Gastroesophageal sphincter (tissue), 4 donors: ENCODE results near the gene KATNAL2. TPM values are rescaled to one million over a fixed set of nuclear protein-coding genes. Genes with fewer than 3 reads are reported as not detected.
"Not testable (repeated sequence)": the region's sequence is repeated elsewhere in the genome, so short reads cannot be mapped to it uniquely, and the experiment has no call there.

Experiments
- ATAC-seq: fragments of 150-250 bp; one replicate; pipeline ENCODE4 v1.9.1; 2016; ENCODE audit warnings: mild to moderate bottlenecking, moderate library complexity
- H3K27ac ChIP-seq, 4 donors: fragments of 200-600 bp; sonication (generic) in 3 of 4; 1 replicate in 3 of 4; 2 replicates in 1 of 4; pipeline ENCODE4 v1.5.1; 2016 to 2019
- H3K27me3 ChIP-seq: fragments of 200-600 bp; sonication (generic); one replicate; pipeline ENCODE4 v1.5.1; 2019
- H3K36me3 ChIP-seq, 2 donors: fragments of 200-600 bp; sonication (generic); one replicate each; pipeline ENCODE4 v1.5.1; 2019; ENCODE audit warnings: control low read depth in 1 of 2
- H3K4me1 ChIP-seq, 3 donors: fragments of 200-600 bp; sonication (generic); 1 replicate in 2 of 3; 2 replicates in 1 of 3; pipeline ENCODE4 v1.5.1; 2016 to 2019; ENCODE audit warnings: control low read depth in 2 of 3
- H3K4me3 ChIP-seq, 2 donors: fragments of 200-600 bp; sonication (generic); one replicate each; pipeline ENCODE4 v1.5.1; 2019; ENCODE audit warnings: mild to moderate bottlenecking in 1 of 2, moderate library complexity in 1 of 2
- H3K9me3 ChIP-seq, 3 donors: fragments of 200-600 bp; sonication (generic); one replicate each; pipeline ENCODE4 v1.5.1; 2017 to 2019; ENCODE audit warnings: control low read depth in 2 of 3
- EP300 ChIP-seq: sonication (generic); formaldehyde crosslinking; IDR thresholded peaks from one replicate; pipeline ENCODE4 v1.6.1; 2017; ENCODE audit warnings: antibody characterized with exemption, mild to moderate bottlenecking
- POLR2A ChIP-seq, 2 donors: fragments of 450-650 bp; IDR thresholded peaks; one replicate each; pipeline ENCODE4 v1.6.1; 2017; ENCODE audit warnings: antibody characterized with exemption in 2 of 2, mild to moderate bottlenecking in 2 of 2, moderate library complexity in 1 of 2
- POLR2AphosphoS5 ChIP-seq: sonication (generic); formaldehyde crosslinking; IDR thresholded peaks from one replicate; pipeline ENCODE4 v1.6.1; 2017; ENCODE audit warnings: antibody characterized with exemption
- WGBS, 2 donors: methylation state at CpG; one replicate each; pipeline ENCODE4 v1.1.5; 2018; ENCODE audit warnings: low coverage in 1 of 2; 5-methylcytosine and 5-hydroxymethylcytosine counted together
- total RNA-seq, 4 donors: library from RNA; depleted of rRNA; stranded (reverse); fragments of >200 nt; gene quantifications; one replicate each; pipeline ENCODE4 v1.1.0, GENCODE V29; 2016
- TF ChIP-seq, protein P1 (sequence below), 4 experiments: fragments of 200-600 bp in 2 of 4; fragments of 450-650 bp in 2 of 4; sonication (generic) in 1 of 4; IDR thresholded peaks; one replicate each; pipeline ENCODE4 v1.5.1; 2017 to 2019; ENCODE audit warnings: antibody characterized with exemption in 4 of 4, mild to moderate bottlenecking in 2 of 4, moderate library complexity in 2 of 4

Gene KATNAL2
- total RNA-seq, 4 donors from 2014 or later = 0.89 to 4.1 (median 3.3) TPM

DNA sequence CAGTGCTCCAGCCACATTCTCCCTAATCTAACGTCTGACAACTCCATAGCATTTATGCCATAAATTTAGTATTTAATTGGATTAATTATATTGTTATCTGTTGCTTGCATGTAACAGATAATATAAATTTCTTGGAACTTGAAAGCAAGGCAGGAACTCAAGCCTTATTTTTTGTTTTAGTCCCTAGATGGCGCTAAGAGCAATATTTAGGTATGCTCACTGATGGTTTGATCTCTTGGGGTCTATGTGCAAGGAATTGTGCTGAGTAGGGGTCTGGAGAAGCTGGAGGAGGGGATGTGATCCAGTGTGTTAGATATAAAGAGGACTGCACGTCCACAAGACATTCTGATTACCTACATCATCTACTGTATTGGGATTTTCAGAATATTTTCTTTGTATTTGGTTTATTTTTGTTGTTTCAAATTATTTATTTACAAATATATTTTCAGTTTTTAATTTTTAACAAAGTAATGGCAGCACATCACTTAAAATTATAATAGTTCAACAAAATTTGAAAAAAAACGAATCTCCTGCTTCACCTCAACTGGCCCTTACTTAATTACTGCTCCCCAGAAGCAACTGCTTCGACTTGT is 32.8 kb downstream of the KATNAL2 start:
- Histone ChIP-seq H3K4me1 (no peaks in the 10 kb centered on the region), H3K9me3 (no peaks in the 10 kb centered on the region), H3K36me3 (no peaks in the 10 kb centered on the region), H3K4me3 (no peak overlapping the region), H3K27ac (no peak overlapping the region), H3K27me3 (peaks cover 3% of the 10 kb centered on the region)
- no peak for TF ChIP-seq POLR2AphosphoS5
- TF ChIP-seq, protein P1, sequence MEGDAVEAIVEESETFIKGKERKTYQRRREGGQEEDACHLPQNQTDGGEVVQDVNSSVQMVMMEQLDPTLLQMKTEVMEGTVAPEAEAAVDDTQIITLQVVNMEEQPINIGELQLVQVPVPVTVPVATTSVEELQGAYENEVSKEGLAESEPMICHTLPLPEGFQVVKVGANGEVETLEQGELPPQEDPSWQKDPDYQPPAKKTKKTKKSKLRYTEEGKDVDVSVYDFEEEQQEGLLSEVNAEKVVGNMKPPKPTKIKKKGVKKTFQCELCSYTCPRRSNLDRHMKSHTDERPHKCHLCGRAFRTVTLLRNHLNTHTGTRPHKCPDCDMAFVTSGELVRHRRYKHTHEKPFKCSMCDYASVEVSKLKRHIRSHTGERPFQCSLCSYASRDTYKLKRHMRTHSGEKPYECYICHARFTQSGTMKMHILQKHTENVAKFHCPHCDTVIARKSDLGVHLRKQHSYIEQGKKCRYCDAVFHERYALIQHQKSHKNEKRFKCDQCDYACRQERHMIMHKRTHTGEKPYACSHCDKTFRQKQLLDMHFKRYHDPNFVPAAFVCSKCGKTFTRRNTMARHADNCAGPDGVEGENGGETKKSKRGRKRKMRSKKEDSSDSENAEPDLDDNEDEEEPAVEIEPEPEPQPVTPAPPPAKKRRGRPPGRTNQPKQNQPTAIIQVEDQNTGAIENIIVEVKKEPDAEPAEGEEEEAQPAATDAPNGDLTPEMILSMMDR (IDR thresholded peaks at IDR 0.05) = peak in 1 of 4 experiments; percentile 14
- 53 to 69% methylated on average over 4 to 5 of the region's 5 CpGs for WGBS, 2 donors
- no peak for ATAC-seq

GRCh38 chr18:46953195-46953594 is 35.8 kb downstream of the KATNAL2 start:
- 76% methylated on average over 3 of the region's 5 CpGs; no CpG with 5 or more reads in 1 of the 2 donors for WGBS, 2 donors
- TF ChIP-seq, protein P1 (IDR thresholded peaks at IDR 0.05) = no peak
- no peak for TF ChIP-seq POLR2AphosphoS5
- no peak overlapping the region for H3K4me3 ChIP-seq

DNA sequence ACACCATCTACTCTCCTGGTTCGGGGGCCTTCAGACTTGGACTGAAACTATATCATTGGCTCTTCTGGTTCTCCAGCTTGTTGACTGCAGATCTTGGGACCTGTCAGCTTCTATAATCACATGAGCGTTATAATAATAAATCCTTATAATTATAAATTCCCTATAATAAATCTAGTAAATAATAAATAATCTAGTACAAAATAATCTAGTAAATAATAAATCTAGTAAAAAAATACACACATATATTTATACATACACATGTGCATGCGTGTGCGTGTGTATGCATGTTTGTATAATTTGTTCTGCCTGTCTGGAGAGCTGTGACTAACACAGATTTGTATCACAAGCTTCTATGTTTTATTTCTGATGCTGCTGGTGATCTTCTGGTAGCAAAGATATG is 40.8 kb downstream of the KATNAL2 start:
- Histone ChIP-seq H3K27me3 (no peaks in the 10 kb centered on the region), H3K4me3 (no peak overlapping the region), H3K36me3 (no peaks in the 10 kb centered on the region), H3K27ac (no peak overlapping the region), H3K4me1 (no peaks in the 10 kb centered on the region), H3K9me3 (no peaks in the 10 kb centered on the region)
- 85 to 98% methylated on average over 4 of the region's 4 CpGs for WGBS, 2 donors
- ATAC-seq = no peak
- TF ChIP-seq POLR2AphosphoS5 = no peak
- no peak for TF ChIP-seq EP300
- TF ChIP-seq, protein P1 (IDR thresholded peaks at IDR 0.05) = no peak
- no peak for TF ChIP-seq POLR2A (IDR thresholded peaks at IDR 0.05)

More at GRCh38 chr18:46953195-46953594, 35.8 kb downstream of the KATNAL2 start:
- Histone ChIP-seq H3K4me1 (no peaks in the 10 kb centered on the region), H3K36me3 (no peaks in the 10 kb centered on the region), H3K9me3 (no peaks in the 10 kb centered on the region), H3K27ac (no peak overlapping the region), H3K27me3 (peaks cover 3% of the 10 kb centered on the region)
- no peak for ATAC-seq

GRCh38 chr18:46963656-46964578 is 46.5 kb downstream of the KATNAL2 start:
- not testable (repeated sequence) for H3K27ac ChIP-seq, H3K4me3 ChIP-seq, H3K27me3 ChIP-seq, H3K9me3 ChIP-seq, H3K36me3 ChIP-seq, H3K4me1 ChIP-seq
- WGBS, 2 donors = no CpG with 5 or more reads among the region's 79 CpGs
- ATAC-seq = peak; percentile 15

DNA sequence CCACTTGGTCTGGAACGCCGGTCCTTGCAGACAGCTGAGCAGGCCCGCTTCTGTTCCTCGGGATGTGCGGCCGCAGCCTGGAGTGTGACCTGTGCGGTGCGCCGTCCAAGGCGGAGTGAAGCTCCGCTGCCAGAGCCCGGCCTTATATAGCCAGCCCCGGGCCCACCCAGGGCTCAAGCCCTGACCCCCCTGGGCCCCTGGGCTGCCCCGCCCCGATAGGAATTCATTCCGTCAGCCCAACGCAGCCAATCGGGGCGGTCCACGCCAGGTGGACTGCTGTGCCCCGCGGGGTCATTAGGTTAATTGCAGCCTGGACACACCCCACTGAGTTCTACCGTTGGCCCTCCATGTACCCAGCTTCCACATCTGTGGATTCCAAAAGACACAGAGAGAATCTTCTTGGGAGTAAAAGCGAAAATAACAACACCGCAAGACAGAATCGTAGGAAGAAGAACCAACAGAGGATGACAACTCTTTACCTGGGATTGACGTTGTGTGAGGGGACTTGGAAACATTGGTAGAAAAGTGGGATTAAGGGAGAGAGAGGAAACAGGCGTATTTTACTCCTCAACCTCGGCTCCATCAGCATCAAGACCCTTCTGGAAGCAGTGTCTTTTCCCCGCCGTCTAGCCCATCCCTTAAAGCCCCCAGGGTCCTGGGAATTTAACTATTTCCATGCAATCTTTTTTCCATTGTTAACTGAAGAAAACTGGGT is 47.3 kb downstream of the KATNAL2 start:
- not testable (repeated sequence) for H3K4me3 ChIP-seq, H3K27ac ChIP-seq, H3K9me3 ChIP-seq, H3K36me3 ChIP-seq, H3K27me3 ChIP-seq, H3K4me1 ChIP-seq
- WGBS, 2 donors = 82 to 87% methylated on average over 8 of the region's 31 CpGs
- peak; percentile 23 for ATAC-seq

- not testable (repeated sequence) for H3K4me3 ChIP-seq, H3K9me3 ChIP-seq, H3K36me3 ChIP-seq, H3K27me3 ChIP-seq, H3K4me1 ChIP-seq, ATAC-seq, H3K27ac ChIP-seq
- no CpG with 5 or more reads among the region's 10 CpGs for WGBS, 2 donors
These were observed 48.9 kb downstream of the KATNAL2 start for GRCh38 chr18:46966266-46966665.

DNA sequence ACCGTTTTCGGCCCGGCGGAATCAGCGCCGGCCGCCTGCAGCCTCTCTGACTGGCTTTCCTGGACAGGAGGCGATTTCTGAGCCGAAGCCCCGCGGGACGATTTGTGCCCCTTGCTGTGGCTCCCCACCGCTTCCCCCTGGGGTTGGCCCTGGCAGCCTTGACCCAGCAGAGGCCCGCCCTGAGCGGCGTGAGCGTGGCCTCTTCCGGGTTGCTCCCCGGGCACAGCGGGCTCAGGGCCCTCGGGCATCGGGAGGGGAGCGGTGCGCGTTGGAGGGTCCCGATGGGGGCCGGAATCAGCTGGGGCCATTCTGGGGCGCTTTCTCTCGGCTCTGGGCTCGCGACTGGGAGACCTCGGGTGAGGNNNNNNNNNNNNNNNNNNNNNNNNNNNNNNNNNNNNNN is 52.1 kb downstream of the KATNAL2 start:
- WGBS, 2 donors = no CpG with 5 or more reads among the region's 32 CpGs
- ATAC-seq = not testable (repeated sequence)

GRCh38 chr18:47019870-47020269 is 102.5 kb downstream of the KATNAL2 start:
- ATAC-seq, H3K27ac ChIP-seq, H3K4me1 ChIP-seq, H3K27me3 ChIP-seq, H3K4me3 ChIP-seq, H3K9me3 ChIP-seq, H3K36me3 ChIP-seq: not testable (repeated sequence)
- no CpG with 5 or more reads among the region's 10 CpGs for WGBS, 2 donors

More for the DNA sequence above, 52.1 kb downstream of the KATNAL2 start:
- not testable (repeated sequence) for H3K27me3 ChIP-seq, H3K27ac ChIP-seq, H3K4me3 ChIP-seq, H3K9me3 ChIP-seq, H3K36me3 ChIP-seq, H3K4me1 ChIP-seq

DNA sequence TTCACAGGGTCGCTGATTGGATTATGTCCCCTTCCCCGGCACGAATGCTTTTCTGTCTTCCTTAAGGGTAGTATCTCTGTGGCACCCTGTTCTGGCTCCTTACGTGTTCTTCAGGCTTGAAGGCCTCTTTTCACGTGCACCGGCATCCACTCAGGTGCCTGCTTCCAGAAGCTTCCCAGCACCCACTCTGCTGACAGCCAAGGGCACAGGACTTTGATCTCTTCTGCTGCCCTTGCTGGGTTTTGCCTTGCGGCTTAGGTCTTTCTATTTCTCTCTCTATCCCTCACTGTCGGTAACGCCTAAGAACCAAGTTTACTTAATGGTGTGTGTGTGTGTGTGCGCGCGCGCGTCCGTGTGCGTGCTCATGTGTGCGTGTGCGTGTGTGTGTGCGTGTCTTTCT is 103.4 kb downstream of the KATNAL2 start:
- not testable (repeated sequence) for H3K36me3 ChIP-seq, H3K4me3 ChIP-seq, H3K27ac ChIP-seq, H3K27me3 ChIP-seq, H3K4me1 ChIP-seq, ATAC-seq, H3K9me3 ChIP-seq
- no CpG with 5 or more reads among the region's 19 CpGs for WGBS, 2 donors
